Hepatocyte (in vitro differentiated cells): Measurements from ENCODE around the gene CXorf65. TPM values are rescaled to one million over a fixed set of nuclear protein-coding genes. Genes with fewer than 3 reads are reported as not detected.

Experiments
- DNase-seq: peaks from one replicate; pipeline ENCODE4 v3.0.0-alpha.2; 2016; ENCODE audit warnings: low spot score
- H2AFZ ChIP-seq: fragments of 200-600 bp; sonication (generic); 2 replicates; pipeline ENCODE4 v1.6.0; 2016; ENCODE audit warnings: antibody characterized with exemption, mild to moderate bottlenecking
- H3K27ac ChIP-seq: fragments of 200-600 bp; sonication (generic); 2 replicates; pipeline ENCODE4 v1.5.1; 2016; ENCODE audit warnings: mild to moderate bottlenecking
- H3K27me3 ChIP-seq: fragments of 200-600 bp; sonication (generic); 2 replicates; pipeline ENCODE4 v1.6.1; 2016
- H3K36me3 ChIP-seq: fragments of 200-600 bp; sonication (generic); replicated peaks from 2 replicates; pipeline ENCODE4 v1.5.1; 2016; ENCODE audit warnings: low read depth; ENCODE audit not compliant: insufficient read depth
- H3K4me1 ChIP-seq: fragments of 200-600 bp; sonication (generic); 2 replicates; pipeline ENCODE4 v1.5.1; 2016; ENCODE audit warnings: mild to moderate bottlenecking, moderate library complexity; ENCODE audit not compliant: insufficient read depth
- H3K4me2 ChIP-seq: fragments of 200-600 bp; sonication (generic); 2 replicates; pipeline ENCODE4 v1.6.0; 2016
- H3K4me3 ChIP-seq: fragments of 200-600 bp; sonication (generic); 2 replicates; pipeline ENCODE4 v1.5.1; 2016; ENCODE audit warnings: mild to moderate bottlenecking
- H3K79me2 ChIP-seq: fragments of 200-600 bp; sonication (generic); 2 replicates; pipeline ENCODE4 v1.6.0; 2017; ENCODE audit warnings: mild to moderate bottlenecking
- H3K9me2 ChIP-seq: fragments of 200-600 bp; sonication (generic); replicated peaks from 2 replicates; pipeline ENCODE4 v1.6.0; 2017; ENCODE audit warnings: mild to moderate bottlenecking; ENCODE audit not compliant: insufficient read depth
- H3K9me3 ChIP-seq: fragments of 200-600 bp; sonication (generic); 2 replicates; pipeline ENCODE4 v1.5.1; 2016; ENCODE audit warnings: low read depth, mild to moderate bottlenecking
- H4K20me1 ChIP-seq: fragments of 200-600 bp; sonication (generic); 2 replicates; pipeline ENCODE4 v1.6.0; 2016; ENCODE audit warnings: mild to moderate bottlenecking; ENCODE audit not compliant: insufficient read depth, poor library complexity, severe bottlenecking
- EZH2 ChIP-seq: fragments of 200-600 bp; sonication (generic); IDR thresholded peaks from 2 replicates; pipeline ENCODE4 v1.6.1; 2016; ENCODE audit warnings: antibody characterized with exemption, mild to moderate bottlenecking, borderline replicate concordance
- EZH2phosphoT487 ChIP-seq: fragments of 200-600 bp; sonication (generic); IDR thresholded peaks from one replicate; pipeline ENCODE4 v1.6.1; 2018; ENCODE audit warnings: antibody characterized with exemption, mild to moderate bottlenecking, low read depth, moderate library complexity; ENCODE audit not compliant: unreplicated experiment, severe bottlenecking
- whole genome bisulfite sequencing: methylation state at CpG from one replicate; pipeline ENCODE4 v1.1.6; 2016; ENCODE audit warnings: low lambda C conversion rate; ENCODE audit errors: missing lambda C conversion rate; 5-methylcytosine and 5-hydroxymethylcytosine counted together
- polyA plus RNA-seq: library from polyadenylated mRNA; unstranded; fragments of >200 nt; fragmentation: Nextera tagmentation; extraction: Ambion mirVana; gene quantifications from 2 replicates; pipeline ENCODE4 v1.2.1, GENCODE V29; 2016
- total RNA-seq: library from RNA; depleted of rRNA; stranded (reverse); fragments of >200 nt; gene quantifications from 2 replicates; pipeline ENCODE4 v1.2.3, GENCODE V29; 2014
- TF ChIP-seq, protein P1 (sequence below): fragments of 200-600 bp; sonication (generic); IDR thresholded peaks from 2 replicates; pipeline ENCODE4 v1.5.1; 2016; ENCODE audit warnings: antibody characterized with exemption, mild to moderate bottlenecking; ENCODE audit not compliant: poor library complexity

The CXorf65 gene
- total and polyA plus RNA-seq, 2 experiments from 2014 or later, result not detected

DNA sequence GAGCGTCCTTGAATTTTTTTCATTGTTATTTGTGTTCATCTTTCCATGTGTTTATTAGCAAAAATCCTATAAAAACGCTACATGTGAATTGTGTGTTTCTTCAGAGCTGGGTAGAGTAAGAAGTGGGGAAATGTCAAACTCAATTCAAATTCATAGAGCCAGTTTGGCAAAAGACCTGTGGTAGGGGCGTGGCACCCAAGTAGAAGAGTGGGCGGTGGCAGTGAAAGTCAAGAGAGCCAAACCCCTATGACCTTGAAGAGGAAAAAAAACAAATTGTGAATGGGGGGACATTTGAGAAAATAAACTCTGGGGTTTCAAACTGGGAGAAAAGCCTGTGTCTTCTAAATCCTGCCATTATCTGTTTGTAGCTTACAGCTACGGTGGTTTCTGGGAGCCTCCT is 15.3 kb downstream of the CXorf65 start:
- Histone ChIP-seq H3K4me3 (no peak overlapping the region), H2AFZ (no peak overlapping the region), H3K9me3 (no peaks in the 10 kb centered on the region), H3K79me2 (no peaks in the 10 kb centered on the region), H3K36me3 (no peaks in the 10 kb centered on the region), H3K4me1 (no peaks in the 10 kb centered on the region), H3K27me3 (no peaks in the 10 kb centered on the region), H4K20me1 (no peaks in the 10 kb centered on the region), H3K27ac (no peak overlapping the region), H3K9me2 (no peaks in the 10 kb centered on the region), H3K4me2 (no peak overlapping the region)
- no peak for DNase-seq
- TF ChIP-seq EZH2phosphoT487 (no peak), EZH2 (no peak)
- TF ChIP-seq, protein P1, sequence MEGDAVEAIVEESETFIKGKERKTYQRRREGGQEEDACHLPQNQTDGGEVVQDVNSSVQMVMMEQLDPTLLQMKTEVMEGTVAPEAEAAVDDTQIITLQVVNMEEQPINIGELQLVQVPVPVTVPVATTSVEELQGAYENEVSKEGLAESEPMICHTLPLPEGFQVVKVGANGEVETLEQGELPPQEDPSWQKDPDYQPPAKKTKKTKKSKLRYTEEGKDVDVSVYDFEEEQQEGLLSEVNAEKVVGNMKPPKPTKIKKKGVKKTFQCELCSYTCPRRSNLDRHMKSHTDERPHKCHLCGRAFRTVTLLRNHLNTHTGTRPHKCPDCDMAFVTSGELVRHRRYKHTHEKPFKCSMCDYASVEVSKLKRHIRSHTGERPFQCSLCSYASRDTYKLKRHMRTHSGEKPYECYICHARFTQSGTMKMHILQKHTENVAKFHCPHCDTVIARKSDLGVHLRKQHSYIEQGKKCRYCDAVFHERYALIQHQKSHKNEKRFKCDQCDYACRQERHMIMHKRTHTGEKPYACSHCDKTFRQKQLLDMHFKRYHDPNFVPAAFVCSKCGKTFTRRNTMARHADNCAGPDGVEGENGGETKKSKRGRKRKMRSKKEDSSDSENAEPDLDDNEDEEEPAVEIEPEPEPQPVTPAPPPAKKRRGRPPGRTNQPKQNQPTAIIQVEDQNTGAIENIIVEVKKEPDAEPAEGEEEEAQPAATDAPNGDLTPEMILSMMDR, result no peak
- WGBS, result 84% methylated on average over 5 of the region's 5 CpGs

DNA sequence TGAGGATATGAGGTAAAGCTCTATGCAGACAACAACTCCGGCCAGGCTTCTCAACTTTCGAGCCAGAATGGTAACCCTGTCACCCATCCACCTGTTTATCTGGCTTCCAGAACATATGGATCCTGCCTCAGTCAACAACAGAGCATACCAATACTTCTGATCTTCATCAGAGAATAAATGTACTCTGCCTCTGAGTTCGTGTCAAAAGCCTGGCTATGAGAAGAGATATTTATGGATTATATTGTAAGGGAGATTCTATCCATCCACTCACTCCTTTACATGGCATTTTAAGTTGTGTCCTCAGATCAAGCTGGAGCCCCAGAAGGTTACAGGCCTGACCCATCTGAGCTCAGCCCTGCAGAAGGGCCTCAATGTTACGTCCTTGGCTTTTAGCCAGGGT is 20.6 kb downstream of the CXorf65 start:
- no peaks in the 10 kb centered on the region for H3K9me3 ChIP-seq
- H3K36me3 ChIP-seq, result no peaks in the 10 kb centered on the region
- no peak overlapping the region for H3K4me3 ChIP-seq
- no peak overlapping the region for H2AFZ ChIP-seq
- no peaks in the 10 kb centered on the region for H3K79me2 ChIP-seq
- no peaks in the 10 kb centered on the region for H4K20me1 ChIP-seq
- H3K27me3 ChIP-seq, result no peaks in the 10 kb centered on the region
- no peak for TF ChIP-seq EZH2
- TF ChIP-seq, protein P1, result no peak
- no peak for TF ChIP-seq EZH2phosphoT487
- no peaks in the 10 kb centered on the region for H3K4me1 ChIP-seq
- no peak overlapping the region for H3K27ac ChIP-seq
- no peaks in the 10 kb centered on the region for H3K9me2 ChIP-seq
- no peak for DNase-seq
- 56% methylated on average over 4 of the region's 4 CpGs for WGBS
- no peak overlapping the region for H3K4me2 ChIP-seq

DNA sequence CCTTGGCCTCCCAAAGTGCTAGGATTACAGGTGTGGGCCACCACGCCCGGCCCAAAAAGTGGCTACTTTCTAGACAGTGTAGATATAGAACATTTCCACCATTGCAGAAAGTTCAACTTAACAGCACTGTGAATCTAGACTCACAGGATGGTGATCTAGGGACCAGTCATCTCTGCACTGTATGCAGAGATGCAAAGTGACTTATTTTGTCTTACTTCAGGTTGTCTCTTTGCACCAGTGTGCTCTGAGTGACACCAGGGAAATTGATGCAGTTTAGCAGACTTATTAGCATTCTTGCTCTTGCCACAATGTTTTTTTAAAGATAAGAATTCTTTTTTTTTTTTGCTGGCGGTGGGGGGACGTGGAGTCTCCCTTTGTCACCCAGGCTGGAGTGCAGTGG is 23.7 kb downstream of the CXorf65 start:
- no peaks in the 10 kb centered on the region for H3K79me2 ChIP-seq
- no peaks in the 10 kb centered on the region for H3K36me3 ChIP-seq
- no peak overlapping the region for H3K27ac ChIP-seq
- 73% methylated on average over 4 of the region's 4 CpGs for WGBS
- no peaks in the 10 kb centered on the region for H3K9me3 ChIP-seq
- H2AFZ ChIP-seq, result no peak overlapping the region
- H3K4me2 ChIP-seq, result no peak overlapping the region
- H3K9me2 ChIP-seq, result no peaks in the 10 kb centered on the region
- no peak for TF ChIP-seq EZH2phosphoT487
- TF ChIP-seq EZH2, result no peak
- TF ChIP-seq, protein P1, result no peak
- H3K27me3 ChIP-seq, result no peaks in the 10 kb centered on the region
- H3K4me1 ChIP-seq, result no peaks in the 10 kb centered on the region
- no peak overlapping the region for H3K4me3 ChIP-seq
- no peaks in the 10 kb centered on the region for H4K20me1 ChIP-seq
- no peak for DNase-seq

DNA sequence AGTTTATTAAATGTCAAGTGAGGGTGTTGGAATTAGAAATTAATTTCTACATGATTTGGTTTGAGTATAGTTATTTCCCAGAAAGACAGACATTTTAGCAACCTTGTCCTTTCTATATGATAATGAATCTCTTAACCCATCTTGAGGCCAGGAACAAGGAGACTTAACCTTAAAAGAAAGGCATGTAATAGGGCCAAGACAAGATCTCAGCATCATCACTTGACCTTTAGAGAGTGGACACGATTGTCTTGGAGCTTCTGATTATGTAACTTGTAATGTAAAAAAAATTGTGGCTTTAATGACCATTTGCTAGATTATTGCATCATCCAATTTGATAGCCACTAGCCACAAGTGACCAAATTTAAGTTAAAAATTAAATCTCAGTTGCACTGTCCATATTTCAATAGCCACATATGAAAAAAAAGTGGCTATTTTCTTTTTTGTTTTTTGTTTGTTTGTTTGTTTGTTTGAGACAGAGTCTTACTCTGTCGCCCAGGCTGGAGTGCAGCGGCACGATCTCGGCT is 24.4 kb downstream of the CXorf65 start:
- H3K9me3 ChIP-seq, result no peaks in the 10 kb centered on the region
- no peak overlapping the region for H3K27ac ChIP-seq
- no peak overlapping the region for H3K4me3 ChIP-seq
- no peak overlapping the region for H2AFZ ChIP-seq
- no peaks in the 10 kb centered on the region for H3K9me2 ChIP-seq
- H3K27me3 ChIP-seq, result no peaks in the 10 kb centered on the region
- no peaks in the 10 kb centered on the region for H3K79me2 ChIP-seq
- no peak for TF ChIP-seq EZH2phosphoT487
- TF ChIP-seq, protein P1, result no peak
- no peak for TF ChIP-seq EZH2
- 90% methylated on average over 5 of the region's 5 CpGs for WGBS
- no peak overlapping the region for H3K4me2 ChIP-seq
- no peaks in the 10 kb centered on the region for H4K20me1 ChIP-seq
- no peaks in the 10 kb centered on the region for H3K36me3 ChIP-seq
- no peak for DNase-seq
- H3K4me1 ChIP-seq, result no peaks in the 10 kb centered on the region
